Fibroblast of villous mesenchyme (primary cell): ENCODE measurements around the gene CYB5B. TPM values are rescaled to one million over a fixed set of nuclear protein-coding genes. Genes with fewer than 3 reads are reported as not detected.
A peak's percentile ranks its signal among the peaks of the same experiment; 100 is the strongest.

Experiments
- DNase-seq: peaks from one replicate; pipeline ENCODE4 v3.0.0-alpha.2; 2010; ENCODE audit warnings: low read depth
- H3K4me3 ChIP-seq: 2 replicates; pipeline ENCODE4 v1.5.1; 2011; ENCODE audit warnings: low read depth, mild to moderate bottlenecking, low read length
- CTCF ChIP-seq: IDR thresholded peaks from 2 replicates; pipeline ENCODE4 v1.5.1; 2012; ENCODE audit warnings: low read depth, mild to moderate bottlenecking, low read length; ENCODE audit not compliant: insufficient read depth
- total RNA-seq: library from RNA; depleted of rRNA; stranded (reverse); fragments of >200 nt; gene quantifications from 2 replicates; pipeline ENCODE4 v1.2.3, GENCODE V29; 2012

CYB5B gene
- total RNA-seq, 1 donor = 142 TPM

- DNase-seq = no peak
- no peak for TF ChIP-seq CTCF
- H3K4me3 ChIP-seq = no peak overlapping the region
Measured at GRCh38 chr16:69407702-69408323, 16.6 kb upstream of the CYB5B start.

DNA sequence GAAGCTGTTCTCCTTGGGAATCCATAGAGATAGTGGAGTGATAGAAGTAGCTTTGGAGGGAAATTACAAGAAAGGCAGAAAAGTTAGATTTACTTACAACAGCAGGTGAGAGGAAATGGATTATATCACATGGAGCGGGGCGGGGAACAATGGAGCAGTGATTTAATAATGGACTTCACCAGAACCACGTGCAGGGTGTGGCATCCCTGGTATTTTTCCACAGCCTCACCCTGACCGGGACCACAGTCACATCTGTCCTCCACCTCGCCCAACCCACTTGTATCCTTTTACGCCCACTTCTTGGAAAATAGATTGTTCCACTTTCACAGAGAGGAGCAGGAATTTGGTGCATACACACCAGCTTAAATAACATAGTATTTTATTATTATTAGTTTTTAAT is 15.9 kb upstream of the CYB5B start:
- no peak for DNase-seq
- H3K4me3 ChIP-seq = no peak overlapping the region
- TF ChIP-seq CTCF = no peak

DNA sequence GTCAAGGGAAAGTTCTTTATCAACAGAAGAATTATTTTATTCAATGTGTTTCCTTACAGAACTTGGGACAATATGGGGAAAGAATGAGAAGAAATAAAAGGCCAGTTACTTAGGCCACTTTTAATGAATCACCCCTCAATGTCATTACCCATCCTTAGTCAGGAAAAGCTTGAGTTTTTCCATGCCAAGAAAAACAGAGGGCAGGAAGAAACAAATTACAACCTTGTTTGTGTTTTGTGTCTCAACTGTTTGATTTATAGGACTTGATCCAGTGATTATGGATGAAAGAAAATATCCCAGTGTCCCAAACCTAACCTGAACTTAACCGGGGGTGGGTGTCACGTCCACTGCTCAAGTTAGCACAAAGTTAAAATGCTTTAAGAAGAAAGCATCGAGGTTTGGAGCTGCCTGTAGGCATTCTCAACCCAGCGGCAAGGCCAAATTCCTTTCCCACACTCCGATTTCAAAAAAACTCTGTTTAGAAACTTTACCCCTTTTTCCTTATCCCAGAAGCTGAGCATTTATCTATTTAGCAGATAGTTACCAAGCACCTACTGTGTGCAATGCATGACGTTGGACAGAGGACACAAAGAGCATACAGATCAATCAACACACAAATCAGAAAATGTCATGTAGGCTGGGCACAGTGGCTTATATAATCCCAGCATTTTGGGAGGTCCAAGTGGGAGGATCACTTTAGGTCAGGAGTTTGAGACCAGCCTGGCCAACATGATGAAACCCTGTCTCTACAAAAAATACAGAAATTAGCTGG is 14.0 kb upstream of the CYB5B start:
- peak; percentile 65 for DNase-seq
- TF ChIP-seq CTCF = no peak
- no peak overlapping the region for H3K4me3 ChIP-seq

DNA sequence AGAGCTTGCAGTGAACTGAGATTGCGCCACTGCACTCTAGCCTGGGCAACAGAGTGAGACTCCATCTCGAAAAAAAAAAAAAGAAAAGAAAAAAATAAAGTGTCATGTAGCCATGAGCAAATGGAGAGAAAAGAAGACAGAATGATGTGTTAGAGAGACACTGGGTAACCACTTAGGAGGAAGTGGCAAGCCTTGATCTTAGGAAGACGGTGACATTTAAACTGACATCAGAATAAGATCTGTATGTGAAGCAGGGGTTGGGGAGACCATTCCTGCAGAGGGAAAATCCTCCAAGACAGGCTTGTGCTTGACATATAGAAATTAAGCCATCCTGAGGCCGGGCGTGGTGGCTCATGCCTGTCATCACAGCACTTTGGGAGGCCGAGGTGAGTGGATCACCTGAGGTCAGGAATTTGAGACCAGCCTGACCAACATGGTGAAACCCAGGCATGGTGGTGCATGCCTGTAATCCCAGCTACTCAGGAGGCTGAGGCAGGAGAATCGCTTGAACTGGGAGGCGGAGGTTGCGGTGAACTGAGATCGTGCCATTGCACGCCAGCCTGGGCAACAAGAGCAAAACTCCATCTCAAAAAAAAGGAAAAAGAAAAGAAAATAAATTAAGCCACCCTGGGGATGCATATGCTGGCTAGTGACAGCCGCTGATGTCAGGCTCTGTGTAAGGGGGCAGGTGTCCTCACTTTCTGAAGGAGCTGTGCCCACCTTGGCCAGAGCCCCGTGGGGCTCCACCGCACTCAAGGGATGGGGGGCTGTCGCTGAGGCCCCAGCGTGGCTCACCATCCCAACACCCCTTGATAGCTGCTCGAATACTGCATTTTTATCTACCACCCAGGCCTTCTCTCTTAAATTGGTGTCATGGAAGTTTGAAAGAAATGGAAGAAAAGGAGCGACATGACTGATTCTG is 13.1 kb upstream of the CYB5B start:
- no peak for TF ChIP-seq CTCF
- DNase-seq = no peak
- H3K4me3 ChIP-seq = no peak overlapping the region

- H3K4me3 ChIP-seq = no peak overlapping the region
- DNase-seq = no peak
Measured at GRCh38 chr16:69412287-69412686, 12.1 kb upstream of the CYB5B start.

More at GRCh38 chr16:69412287-69412686, 12.1 kb upstream of the CYB5B start:
- no peak for TF ChIP-seq CTCF
